NB4 (cell line): ENCODE results near the gene ASMT.

Experiments used
- MYC ChIP-seq: IDR thresholded peaks from 2 replicates; pipeline ENCODE4 v1.6.1; 2011; ENCODE audit warnings: low read depth, low read length
- POLR2A ChIP-seq: IDR thresholded peaks from 2 replicates; pipeline ENCODE4 v1.6.1; 2011; ENCODE audit warnings: mild to moderate bottlenecking; ENCODE audit not compliant: insufficient read length; ENCODE audit errors: extremely low read depth
- TF ChIP-seq, protein P1 (sequence below): IDR thresholded peaks from one replicate; pipeline ENCODE4 v1.5.1; 2012; ENCODE audit warnings: low read depth, low read length
- TF ChIP-seq, protein P2 (sequence below): IDR thresholded peaks from 2 replicates; pipeline ENCODE4 v1.6.1; 2011; ENCODE audit warnings: low read depth, low read length

GRCh38 chrX:1661922-1662221, 47.0 kb downstream of the ASMT start:
- TF ChIP-seq, protein P1, sequence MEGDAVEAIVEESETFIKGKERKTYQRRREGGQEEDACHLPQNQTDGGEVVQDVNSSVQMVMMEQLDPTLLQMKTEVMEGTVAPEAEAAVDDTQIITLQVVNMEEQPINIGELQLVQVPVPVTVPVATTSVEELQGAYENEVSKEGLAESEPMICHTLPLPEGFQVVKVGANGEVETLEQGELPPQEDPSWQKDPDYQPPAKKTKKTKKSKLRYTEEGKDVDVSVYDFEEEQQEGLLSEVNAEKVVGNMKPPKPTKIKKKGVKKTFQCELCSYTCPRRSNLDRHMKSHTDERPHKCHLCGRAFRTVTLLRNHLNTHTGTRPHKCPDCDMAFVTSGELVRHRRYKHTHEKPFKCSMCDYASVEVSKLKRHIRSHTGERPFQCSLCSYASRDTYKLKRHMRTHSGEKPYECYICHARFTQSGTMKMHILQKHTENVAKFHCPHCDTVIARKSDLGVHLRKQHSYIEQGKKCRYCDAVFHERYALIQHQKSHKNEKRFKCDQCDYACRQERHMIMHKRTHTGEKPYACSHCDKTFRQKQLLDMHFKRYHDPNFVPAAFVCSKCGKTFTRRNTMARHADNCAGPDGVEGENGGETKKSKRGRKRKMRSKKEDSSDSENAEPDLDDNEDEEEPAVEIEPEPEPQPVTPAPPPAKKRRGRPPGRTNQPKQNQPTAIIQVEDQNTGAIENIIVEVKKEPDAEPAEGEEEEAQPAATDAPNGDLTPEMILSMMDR, result no peak
- TF ChIP-seq POLR2A, result no peak
- TF ChIP-seq, protein P2, sequence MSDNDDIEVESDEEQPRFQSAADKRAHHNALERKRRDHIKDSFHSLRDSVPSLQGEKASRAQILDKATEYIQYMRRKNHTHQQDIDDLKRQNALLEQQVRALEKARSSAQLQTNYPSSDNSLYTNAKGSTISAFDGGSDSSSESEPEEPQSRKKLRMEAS, result peak; percentile 45; the same call in 1 of the 2 replicates
- TF ChIP-seq MYC, result no peak
